Endothelial cell of umbilical vein (primary cell): ENCODE results near the gene ZNF407. TPM values are rescaled to one million over a fixed set of nuclear protein-coding genes. Genes with fewer than 3 reads are reported as not detected.

Experiments
- BruUV-seq: library from RNA; stranded (reverse); fragments of 400-500 nt; replicated peaks from 2 replicates; lab custom pipeline; 2021; lab: Mats Ljungman, UMichigan
- CTCF ChIA-PET: fragments of 300-600, 350-600 bp; sonication (Branson Sonifier 250); formaldehyde crosslinking; loops from one replicate; lab custom pipeline; 2021; ENCODE audit warnings: antibody characterized with exemption, inconsistent platforms; lab: Charles Lee
- POLR2A ChIA-PET: fragments of 300-600, 350-600 bp; sonication (Branson Sonifier 250); formaldehyde crosslinking; loops from one replicate; lab custom pipeline; 2021; ENCODE audit warnings: antibody characterized with exemption, inconsistent platforms; lab: Charles Lee
- DNase-seq: peaks from one replicate; pipeline ENCODE4 v3.0.0-alpha.2; 2011; ENCODE audit warnings: low read depth, low spot score
- FAIRE-seq: peaks from 2 replicates; lab custom pipeline; 2011; peaks lifted over from hg19 to GRCh38; lab: Jason Lieb, UNC
- H2AFZ ChIP-seq: 2 replicates; pipeline ENCODE4 v1.6.0; 2012; ENCODE audit warnings: low read depth, low read length, control low read depth, inconsistent platforms
- H3K27ac ChIP-seq: 2 replicates; pipeline ENCODE4 v1.5.1; 2011; ENCODE audit warnings: low read depth, mild to moderate bottlenecking, control low read depth, low read length, moderate library complexity; ENCODE audit not compliant: insufficient read depth
- H3K27me3 ChIP-seq, 2 experiments: 2 replicates each; pipeline versions ENCODE4 v1.6.0 to v1.6.1; 2011; ENCODE audit warnings: low read length in 2 of 2, mixed read lengths in 1 of 2; ENCODE audit not compliant: control insufficient read depth in 2 of 2, insufficient read depth in 2 of 2
- H3K36me3 ChIP-seq, 2 experiments: 2 replicates in 1 of 2; 3 replicates in 1 of 2; pipeline ENCODE4 v1.5.1; 2011; ENCODE audit warnings: low read length in 2 of 2, mild to moderate bottlenecking in 1 of 2, moderate library complexity in 1 of 2; ENCODE audit not compliant: control insufficient read depth in 2 of 2, insufficient read depth in 2 of 2; ENCODE audit errors: extremely low read depth in 1 of 2
- H3K4me1 ChIP-seq: 3 replicates; pipeline ENCODE4 v1.5.1; 2011; ENCODE audit warnings: mild to moderate bottlenecking, low read length; ENCODE audit not compliant: control insufficient read depth, insufficient read depth; ENCODE audit errors: extremely low read depth
- H3K4me2 ChIP-seq: 2 replicates; pipeline ENCODE4 v1.6.1; 2011; ENCODE audit warnings: low read length, control low read depth, mixed read lengths; ENCODE audit not compliant: insufficient read depth
- H3K4me3 ChIP-seq, 3 experiments: fragments of 200-600 bp in 1 of 3; sonication (generic), shearing (Covaris generic) in 1 of 3; replicated peaks in 1 of 3; 2 replicates each; pipeline ENCODE4 v1.5.1; 2011 to 2016; ENCODE audit warnings: control low read depth in 3 of 3, low read length in 3 of 3, mild to moderate bottlenecking in 2 of 3, inconsistent platforms in 1 of 3, low read depth in 1 of 3, moderate library complexity in 1 of 3; ENCODE audit not compliant: insufficient read depth in 1 of 3
- H3K79me2 ChIP-seq: 2 replicates; pipeline ENCODE4 v1.6.0; 2012; ENCODE audit warnings: low read length, inconsistent platforms; ENCODE audit not compliant: control insufficient read depth, insufficient read depth
- H3K9ac ChIP-seq: replicated peaks from 2 replicates; pipeline ENCODE3; 2011; ENCODE audit warnings: low read length, control low read depth; ENCODE audit not compliant: insufficient read depth; ENCODE audit errors: extremely low read depth
- H3K9me1 ChIP-seq: replicated peaks from 3 replicates; pipeline ENCODE4 v1.6.0; 2011; ENCODE audit warnings: mild to moderate bottlenecking, low read length; ENCODE audit not compliant: control insufficient read depth, insufficient read depth; ENCODE audit errors: extremely low read depth
- H3K9me3 ChIP-seq: replicated peaks from 2 replicates; pipeline ENCODE4 v1.5.1; 2012; ENCODE audit warnings: low read length, inconsistent platforms; ENCODE audit not compliant: control insufficient read depth, insufficient read depth
- H4K20me1 ChIP-seq: replicated peaks from 2 replicates; pipeline ENCODE3; 2011; ENCODE audit warnings: mild to moderate bottlenecking, low read length; ENCODE audit not compliant: control insufficient read depth, insufficient read depth; ENCODE audit errors: extremely low read depth
- CTCF ChIP-seq, 2 donors: IDR thresholded peaks; 1 replicate in 1 of 2; 2 replicates in 1 of 2; pipeline ENCODE4 v1.5.1; 2011; ENCODE audit warnings: low read length in 2 of 2, mild to moderate bottlenecking in 2 of 2, moderate library complexity in 2 of 2, control low read depth in 1 of 2, inconsistent platforms in 1 of 2, low read depth in 1 of 2; ENCODE audit not compliant: insufficient read depth in 1 of 2; ENCODE audit errors: extremely low read depth in 1 of 2
- FOS ChIP-seq: IDR thresholded peaks from 2 replicates; pipeline ENCODE4 v1.6.1; 2011; ENCODE audit warnings: mild to moderate bottlenecking, low read length, moderate library complexity, borderline replicate concordance; ENCODE audit not compliant: insufficient read depth
- GATA2 ChIP-seq: IDR thresholded peaks from 2 replicates; pipeline ENCODE4 v1.7.0; 2011; ENCODE audit warnings: low read depth, mild to moderate bottlenecking, moderate library complexity, mixed read lengths, low read length; ENCODE audit not compliant: insufficient read length, insufficient read depth
- MAX ChIP-seq: IDR thresholded peaks from 2 replicates; pipeline ENCODE4 v1.6.1; 2011; ENCODE audit not compliant: insufficient read depth, insufficient read length
- MYC ChIP-seq: IDR thresholded peaks from one replicate; pipeline ENCODE4 v1.6.1; 2011; ENCODE audit warnings: mild to moderate bottlenecking, low read depth, low read length
- POLR2A ChIP-seq: IDR thresholded peaks from 2 replicates; pipeline ENCODE4 v1.6.1; 2012; ENCODE audit warnings: low read depth, mild to moderate bottlenecking, control low read depth, low read length
- POLR2AphosphoS5 ChIP-seq: IDR thresholded peaks from 2 replicates; pipeline ENCODE4 v1.6.1; 2012; ENCODE audit warnings: low read depth, mild to moderate bottlenecking, control low read depth, low read length, moderate library complexity; ENCODE audit not compliant: insufficient read depth
- dilution Hi-C: fragments of 300-500 bp; cut with MboI; formaldehyde crosslinking; loops from one replicate; pipeline ENCODE4 v1.15.0; 2019; ENCODE audit warnings: low sequenced_read_pairs; ENCODE audit not compliant: extremely low pct_ligation_motif_present
- intact Hi-C: fragments of 100-400 bp; cut with micrococcal nuclease; formaldehyde crosslinking; loops from one replicate; pipeline ENCODE4 v1.10.0; 2022
- polyA plus RNA-seq, 4 experiments: library from polyadenylated mRNA; depleted of rRNA in 3 of 4; stranded (reverse) in 3 of 4; unstranded in 1 of 4; fragments of >200 nt; gene quantifications; 2 replicates each; pipeline versions ENCODE4 v1.2.1 to v1.2.3, GENCODE V29; 2011 to 2012; ENCODE audit warnings: missing spikeins in 1 of 4
- total RNA-seq: library from RNA; stranded (reverse); gene quantifications from 2 replicates; pipeline ENCODE4 v1.2.3, GENCODE V29; 2021

The ZNF407 gene
- total and polyA plus RNA-seq, 2 donors (not counting 3 experiments of a cell fraction or from before 2014, with no cell fraction given), result 3.8 to 20.1 TPM

GRCh38 chr18:75048776-75049454 is 451.2 kb downstream of the ZNF407 start:
- H3K27ac ChIP-seq, result no peak overlapping the region
- H3K9ac ChIP-seq, result no peak overlapping the region
- no peaks in the 10 kb centered on the region for H3K36me3 ChIP-seq
- FAIRE-seq (peak; percentile 46), DNase-seq (peak; percentile 13)
- H3K9me1 ChIP-seq, result no peaks in the 10 kb centered on the region
- ChIA-PET POLR2A (no interaction called here), CTCF (no interaction called here)
- no peak overlapping the region for H3K4me3 ChIP-seq
- intact Hi-C loops (loop anchor here (10.0 kb wide), 1 partner anchor 426 kb away; no protein-coding TSS in a partner anchor), dilution Hi-C loops (no loop called here)
- peaks cover 6% of the 10 kb centered on the region for H3K4me1 ChIP-seq
- no peak overlapping the region for H2AFZ ChIP-seq
- H3K4me2 ChIP-seq, result no peak overlapping the region
- no peaks in the 10 kb centered on the region for H3K9me3 ChIP-seq
- no peaks in the 10 kb centered on the region for H4K20me1 ChIP-seq
- no peaks in the 10 kb centered on the region for H3K27me3 ChIP-seq
- TF ChIP-seq FOS (no peak), POLR2AphosphoS5 (no peak), POLR2A (no peak), MAX (no peak), CTCF (IDR thresholded peaks at IDR 0.05; ENCODE audit: extremely low read depth in 1 of 2, insufficient read depth in 1 of 2, low read depth in 1 of 2, low read length in 2 of 2) (no peak), GATA2 (no peak), MYC (no peak)
- H3K79me2 ChIP-seq, result no peaks in the 10 kb centered on the region
- no TSS peak for BruUV-seq
